GM12864 (cell line): ENCODE measurements around the gene ZDHHC5.
"Not testable (repeated sequence)": the region's sequence is repeated elsewhere in the genome, so short reads cannot be mapped to it uniquely, and the experiment has no call there.

Experiments used
- DNase-seq: peaks from one replicate; pipeline ENCODE4 v3.0.0-alpha.2; 2011; ENCODE audit warnings: low read depth
- H3K4me3 ChIP-seq: 2 replicates; pipeline ENCODE4 v1.5.1; 2011; ENCODE audit warnings: mild to moderate bottlenecking, low read depth, low read length, control low read depth
- TF ChIP-seq, protein P1 (sequence below): IDR thresholded peaks from 2 replicates; pipeline ENCODE4 v1.5.1; 2011; ENCODE audit warnings: low read depth, mild to moderate bottlenecking, moderate library complexity, low read length, control low read depth, inconsistent platforms; ENCODE audit errors: missing control alignments

Gene ZDHHC5

DNA sequence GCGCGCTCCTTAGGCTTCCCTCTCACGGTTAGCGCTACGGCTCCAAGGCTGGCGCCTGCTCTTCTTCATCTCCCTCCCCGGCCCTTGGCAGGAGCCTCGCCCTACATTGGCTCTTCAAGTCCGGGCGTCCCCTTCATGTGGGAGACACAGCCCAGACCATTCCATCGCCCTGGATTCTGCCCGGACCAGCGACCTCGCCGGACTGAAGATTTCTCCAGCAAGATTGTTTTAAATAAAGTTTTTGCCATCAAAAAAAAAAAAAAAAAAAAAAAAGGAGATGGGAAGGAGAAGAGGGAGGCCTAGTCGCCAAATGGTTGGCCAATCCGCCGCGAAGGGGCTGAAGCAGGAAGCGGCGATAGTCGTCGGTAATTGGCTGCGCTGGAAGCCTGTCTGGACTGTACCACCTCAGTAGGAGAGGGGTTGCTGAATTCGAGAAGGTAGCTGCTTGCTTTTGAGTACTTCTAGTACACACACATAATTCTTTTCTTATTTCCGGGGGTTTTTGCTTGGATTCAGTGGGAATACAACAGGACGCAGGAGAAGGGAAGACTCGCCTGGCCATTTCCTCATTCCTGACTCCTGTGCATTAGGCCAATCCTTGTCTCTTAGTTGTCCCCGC, 688 bp upstream of the ZDHHC5 start:
- peak; percentile 98 for DNase-seq
- peak overlapping the region; percentile 97 for H3K4me3 ChIP-seq
- TF ChIP-seq, protein P1, sequence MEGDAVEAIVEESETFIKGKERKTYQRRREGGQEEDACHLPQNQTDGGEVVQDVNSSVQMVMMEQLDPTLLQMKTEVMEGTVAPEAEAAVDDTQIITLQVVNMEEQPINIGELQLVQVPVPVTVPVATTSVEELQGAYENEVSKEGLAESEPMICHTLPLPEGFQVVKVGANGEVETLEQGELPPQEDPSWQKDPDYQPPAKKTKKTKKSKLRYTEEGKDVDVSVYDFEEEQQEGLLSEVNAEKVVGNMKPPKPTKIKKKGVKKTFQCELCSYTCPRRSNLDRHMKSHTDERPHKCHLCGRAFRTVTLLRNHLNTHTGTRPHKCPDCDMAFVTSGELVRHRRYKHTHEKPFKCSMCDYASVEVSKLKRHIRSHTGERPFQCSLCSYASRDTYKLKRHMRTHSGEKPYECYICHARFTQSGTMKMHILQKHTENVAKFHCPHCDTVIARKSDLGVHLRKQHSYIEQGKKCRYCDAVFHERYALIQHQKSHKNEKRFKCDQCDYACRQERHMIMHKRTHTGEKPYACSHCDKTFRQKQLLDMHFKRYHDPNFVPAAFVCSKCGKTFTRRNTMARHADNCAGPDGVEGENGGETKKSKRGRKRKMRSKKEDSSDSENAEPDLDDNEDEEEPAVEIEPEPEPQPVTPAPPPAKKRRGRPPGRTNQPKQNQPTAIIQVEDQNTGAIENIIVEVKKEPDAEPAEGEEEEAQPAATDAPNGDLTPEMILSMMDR: no peak

DNA sequence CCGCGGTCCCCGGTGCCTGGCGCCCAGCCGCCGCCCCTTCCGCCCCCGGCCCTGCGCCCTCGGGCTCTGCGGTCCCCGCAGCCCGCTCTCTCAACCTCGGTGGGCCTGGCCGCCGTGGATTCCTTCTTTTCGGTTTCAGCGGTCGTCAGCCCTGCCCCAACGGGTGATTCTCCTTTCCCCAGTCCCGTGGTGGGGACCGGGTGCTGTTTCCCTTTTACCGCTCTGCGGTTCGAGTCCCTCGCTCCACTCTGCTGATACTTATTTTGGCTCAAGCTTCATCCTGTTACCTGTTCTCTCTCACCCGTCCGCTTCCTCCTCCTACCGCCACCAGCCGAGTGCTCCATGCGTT, 494 bp downstream of the ZDHHC5 start:
- TF ChIP-seq, protein P1: no peak
- no peak for DNase-seq
- peak overlapping the region; percentile 97 for H3K4me3 ChIP-seq

DNA sequence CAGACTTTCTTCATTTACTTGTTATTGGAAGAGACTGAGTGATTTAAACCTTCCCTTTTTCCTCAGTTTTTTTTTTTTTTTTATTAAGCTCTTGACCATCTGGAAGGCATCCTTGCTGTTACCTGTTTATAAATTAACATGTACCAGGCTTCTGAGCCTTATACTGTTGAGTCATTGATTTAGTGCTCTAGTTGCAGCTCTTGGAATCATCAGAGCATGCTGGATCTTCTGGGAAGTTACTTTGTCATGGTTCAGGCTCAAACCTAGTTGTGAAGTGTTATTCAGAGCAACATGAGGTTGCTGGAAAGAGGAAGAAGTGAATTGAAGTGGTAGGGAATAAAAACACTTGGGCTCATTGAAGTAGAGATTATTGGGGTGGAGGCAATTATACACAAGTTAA, 6.3 kb downstream of the ZDHHC5 start:
- DNase-seq: no peak
- H3K4me3 ChIP-seq: no peak overlapping the region
- TF ChIP-seq, protein P1: no peak

DNA sequence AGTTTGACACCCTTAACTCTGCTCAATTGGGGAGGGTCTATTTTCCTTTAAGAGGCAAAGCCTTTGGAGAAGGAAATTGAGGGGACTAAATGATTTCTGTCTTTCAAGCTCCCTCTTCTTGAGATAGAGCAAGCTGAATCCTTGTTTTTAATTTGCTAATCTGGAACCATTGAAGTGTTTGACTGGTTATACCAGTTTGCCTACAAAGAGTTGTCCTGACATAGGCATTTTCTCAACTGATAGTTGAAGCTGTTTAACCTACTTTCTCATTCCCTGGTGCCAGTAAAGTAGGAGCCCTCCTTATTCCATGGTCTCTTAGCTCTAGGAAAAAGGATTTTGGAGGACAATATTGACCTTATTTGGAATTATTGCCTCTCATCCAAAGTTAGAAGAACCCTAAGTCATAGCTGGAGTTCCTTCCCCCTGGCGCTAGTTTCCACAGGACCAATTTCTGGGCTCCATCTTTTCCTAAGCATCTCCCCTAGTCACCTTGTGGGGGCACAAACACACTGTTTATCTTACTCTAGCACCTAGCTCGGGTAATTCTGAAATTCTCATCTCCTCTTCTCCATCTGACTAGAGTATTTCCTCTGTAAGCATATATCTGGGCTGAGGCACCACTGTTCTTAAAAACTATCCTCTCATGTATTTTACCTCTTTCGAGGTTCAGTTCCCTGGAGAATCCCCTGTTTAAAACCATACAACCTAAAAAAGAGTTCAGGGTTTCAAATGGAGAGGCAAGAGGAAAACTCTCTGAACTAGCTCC, 7.4 kb downstream of the ZDHHC5 start:
- TF ChIP-seq, protein P1: no peak
- no peak for DNase-seq
- no peak overlapping the region for H3K4me3 ChIP-seq

DNA sequence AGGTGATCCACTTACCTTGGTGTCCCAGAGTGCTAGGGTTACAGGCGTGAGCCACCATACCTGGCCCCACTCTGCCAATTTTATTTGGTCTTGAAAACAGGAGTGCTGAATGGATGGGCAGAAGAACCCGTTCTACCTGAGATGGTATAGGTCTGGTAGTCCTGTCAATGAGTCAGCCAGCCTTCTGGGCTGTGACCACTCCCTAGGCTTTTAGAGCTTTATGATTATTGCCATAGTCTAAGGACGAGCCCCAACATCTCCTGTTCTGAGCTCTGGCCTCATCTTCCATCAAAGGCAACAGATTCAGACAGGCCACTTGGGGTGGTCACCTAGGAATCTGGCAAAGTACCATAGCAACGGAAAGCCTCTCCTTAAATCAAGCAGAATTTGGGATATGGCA, 11.5 kb downstream of the ZDHHC5 start:
- DNase-seq: no peak
- TF ChIP-seq, protein P1: no peak
- H3K4me3 ChIP-seq: no peak overlapping the region

DNA sequence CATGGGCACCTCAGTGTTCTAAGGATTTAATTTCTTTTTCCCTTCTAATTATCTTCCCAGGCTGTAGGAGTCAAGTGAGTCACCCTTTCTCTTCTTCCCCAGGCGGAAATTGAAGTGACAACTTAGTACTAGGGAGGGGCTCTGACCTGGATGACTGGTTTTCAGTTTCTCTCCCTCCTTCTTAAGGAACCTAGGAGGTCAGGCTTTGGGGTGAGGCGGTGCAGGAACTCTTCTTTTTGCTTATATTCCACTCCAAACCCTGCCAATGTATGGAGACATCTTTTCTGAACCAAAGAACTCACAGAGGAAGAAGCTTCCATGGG, 12.6 kb downstream of the ZDHHC5 start:
- no peak for DNase-seq
- TF ChIP-seq, protein P1: no peak
- H3K4me3 ChIP-seq: no peak overlapping the region

DNA sequence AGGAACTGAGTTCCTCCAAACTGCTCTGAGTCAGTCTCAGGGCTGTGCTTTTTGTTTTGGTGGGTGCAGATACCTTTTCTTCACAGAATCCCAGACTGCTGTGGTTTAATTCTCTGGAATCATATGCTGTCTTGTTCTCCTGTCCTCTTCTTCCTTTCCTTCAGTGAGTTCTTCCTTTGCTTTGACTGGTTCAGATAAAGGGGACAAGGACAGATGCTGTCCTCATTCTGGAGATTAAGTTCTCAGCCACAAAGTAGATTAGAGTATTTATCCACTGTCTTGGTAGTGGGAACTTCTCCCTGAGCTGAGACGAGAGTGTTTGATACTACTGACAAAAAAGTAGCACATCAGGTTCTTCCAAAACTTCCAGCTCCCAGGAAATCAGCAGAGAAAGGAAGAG, 13.3 kb downstream of the ZDHHC5 start:
- no peak for DNase-seq
- no peak overlapping the region for H3K4me3 ChIP-seq
- TF ChIP-seq, protein P1: no peak

DNA sequence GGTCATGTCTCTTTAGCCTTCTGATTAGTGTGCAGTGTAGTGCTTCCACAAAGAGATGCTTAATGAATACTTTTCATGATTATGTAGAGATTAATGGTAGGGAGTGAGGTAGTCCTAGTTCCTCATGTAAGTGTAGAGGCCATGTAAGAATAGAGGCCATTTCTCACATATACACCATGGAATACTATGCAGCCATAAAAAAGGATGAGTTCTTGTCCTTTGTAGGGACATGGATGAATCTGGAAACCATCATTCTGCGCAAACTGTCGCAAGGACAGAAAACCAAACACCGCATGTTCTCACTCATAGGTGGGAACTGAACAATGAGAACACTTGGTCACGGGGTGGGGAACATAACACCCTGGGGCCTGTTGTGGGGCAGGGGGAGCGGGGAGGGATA, 22.6 kb downstream of the ZDHHC5 start:
- not testable (repeated sequence) for H3K4me3 ChIP-seq, DNase-seq
